ENCODE results near the gene PRF1. TPM values are rescaled to one million over a fixed set of nuclear protein-coding genes. Genes with fewer than 3 reads are reported as not detected.
"Not testable (repeated sequence)": the region's sequence is repeated elsewhere in the genome, so short reads cannot be mapped to it uniquely, and the experiment has no call there.

PRF1 gene
- polyA plus RNA-seq, 1 donor, result 2.0 TPM

DNA sequence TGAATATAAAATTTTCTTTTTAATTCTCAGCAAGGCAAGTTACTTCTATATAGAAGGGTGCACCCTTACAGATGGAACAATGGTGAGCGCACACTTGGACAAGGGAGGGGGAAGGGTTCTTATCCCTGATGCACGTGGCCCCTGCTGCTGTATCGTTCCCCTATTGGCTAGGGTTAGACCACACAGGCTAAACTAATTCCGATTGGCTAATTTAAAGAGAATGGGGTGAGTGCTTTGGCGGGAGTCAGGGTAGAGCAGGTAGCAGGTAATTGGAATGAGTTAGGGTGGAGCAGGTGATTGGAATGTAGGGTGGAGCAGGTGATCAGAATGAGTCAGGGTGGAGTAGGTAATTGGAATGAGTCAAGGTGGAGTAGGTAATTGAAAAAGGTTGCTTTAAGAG lies 32.0 kb upstream of the PRF1 start:
- not testable (repeated sequence) for H3K9me3 ChIP-seq (ENCODE audit: control insufficient read depth, low read depth, low read length); H3K36me3 ChIP-seq (ENCODE audit: control insufficient read depth, insufficient read depth, low read length); DNase-seq; H3K27ac ChIP-seq (ENCODE audit: low read length); H3K4me1 ChIP-seq (ENCODE audit: control insufficient read depth, insufficient read depth, low read length); H3K4me3 ChIP-seq (ENCODE audit: low read length); H3K27me3 ChIP-seq (ENCODE audit: control insufficient read depth, insufficient read depth, low read length)
- no CpG with 5 or more reads among the region's 5 CpGs for WGBS (ENCODE audit: insufficient coverage, low lambda C conversion rate)

DNA sequence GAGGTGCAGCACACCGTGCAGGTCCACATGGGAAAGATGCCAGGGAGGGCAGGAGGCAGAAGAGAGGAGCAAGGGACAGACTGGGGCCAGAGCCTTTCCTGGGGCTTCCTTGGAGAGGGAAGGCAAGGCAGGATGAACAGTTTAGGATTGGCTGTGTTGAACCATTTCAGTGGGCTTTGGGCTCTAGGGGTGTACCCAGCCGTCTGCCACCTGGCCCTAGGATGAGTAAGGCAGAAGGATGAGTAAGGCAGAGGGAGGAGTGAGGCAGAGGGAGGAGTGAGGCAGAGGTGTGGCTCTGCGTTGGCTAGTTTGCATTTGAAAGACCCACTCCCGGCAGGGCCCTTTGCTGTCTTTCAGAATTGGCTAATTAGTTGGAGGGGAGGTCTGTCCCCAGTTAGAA lies 31.5 kb upstream of the PRF1 start:
- DNase-seq, result no peak
- Histone ChIP-seq H3K36me3 (ENCODE audit: control insufficient read depth, insufficient read depth, low read length) (no peaks in the 10 kb centered on the region), H3K4me3 (ENCODE audit: low read length) (no peak overlapping the region), H3K27ac (ENCODE audit: low read length) (no peak overlapping the region), H3K9me3 (ENCODE audit: control insufficient read depth, low read depth, low read length) (peaks cover 7% of the 10 kb centered on the region), H3K4me1 (ENCODE audit: control insufficient read depth, insufficient read depth, low read length) (no peaks in the 10 kb centered on the region), H3K27me3 (ENCODE audit: control insufficient read depth, insufficient read depth, low read length) (no peaks in the 10 kb centered on the region)
- WGBS (ENCODE audit: insufficient coverage, low lambda C conversion rate), result 86% methylated on average over 1 of the region's 4 CpGs

DNA sequence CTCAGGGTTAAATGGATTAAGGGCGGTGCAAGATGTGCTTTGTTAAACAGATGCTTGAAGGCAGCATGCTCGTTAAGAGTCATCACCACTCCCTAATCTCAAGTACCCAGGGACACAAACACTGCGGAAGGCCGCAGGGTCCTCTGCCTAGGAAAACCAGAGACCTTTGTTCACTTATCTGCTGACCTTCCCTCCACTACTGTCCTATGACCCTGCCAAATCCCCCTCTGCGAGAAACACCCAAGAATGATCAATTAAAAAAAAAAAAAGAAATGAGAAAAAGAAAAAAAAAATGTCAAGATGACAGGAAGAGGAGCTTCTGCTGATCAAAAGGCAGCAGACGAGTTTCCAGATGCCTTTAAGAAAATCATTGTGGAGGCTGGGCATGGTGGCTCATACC lies 29.2 kb upstream of the PRF1 start:
- not testable (repeated sequence) for H3K27ac ChIP-seq (ENCODE audit: low read length); H3K36me3 ChIP-seq (ENCODE audit: control insufficient read depth, insufficient read depth, low read length); H3K9me3 ChIP-seq (ENCODE audit: control insufficient read depth, low read depth, low read length); H3K4me3 ChIP-seq (ENCODE audit: low read length); H3K27me3 ChIP-seq (ENCODE audit: control insufficient read depth, insufficient read depth, low read length); H3K4me1 ChIP-seq (ENCODE audit: control insufficient read depth, insufficient read depth, low read length); DNase-seq
- WGBS (ENCODE audit: insufficient coverage, low lambda C conversion rate), result no CpG with 5 or more reads among the region's 6 CpGs

DNA sequence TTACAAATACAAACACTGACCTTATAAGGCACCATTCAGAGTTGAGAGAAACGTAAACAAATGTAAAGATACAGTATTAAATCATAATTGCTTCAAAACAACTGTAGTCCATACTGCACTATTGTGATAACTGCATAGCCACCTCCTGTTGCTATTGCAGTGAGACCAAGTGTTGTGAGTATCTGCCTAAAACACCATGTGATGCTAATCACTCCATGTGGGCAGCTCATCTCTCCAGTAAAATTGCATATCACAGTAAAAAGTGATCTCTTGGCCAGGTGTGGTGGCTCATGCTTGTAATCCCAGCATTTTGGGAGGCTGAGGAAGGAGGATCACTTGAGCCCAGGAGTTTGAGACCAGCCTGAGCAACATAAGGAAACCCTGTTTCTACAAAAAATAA lies 26.8 kb upstream of the PRF1 start:
- DNase-seq, result no peak
- H3K36me3 ChIP-seq (ENCODE audit: control insufficient read depth, insufficient read depth, low read length), result no peaks in the 10 kb centered on the region
- no peaks in the 10 kb centered on the region for H3K4me1 ChIP-seq (ENCODE audit: control insufficient read depth, insufficient read depth, low read length)
- no peak overlapping the region for H3K27ac ChIP-seq (ENCODE audit: low read length)
- H3K4me3 ChIP-seq (ENCODE audit: low read length), result no peak overlapping the region
- no peaks in the 10 kb centered on the region for H3K27me3 ChIP-seq (ENCODE audit: control insufficient read depth, insufficient read depth, low read length)
- WGBS (ENCODE audit: insufficient coverage, low lambda C conversion rate), result no CpG with 5 or more reads among the region's 1 CpG
- H3K9me3 ChIP-seq (ENCODE audit: control insufficient read depth, low read depth, low read length), result peaks cover 7% of the 10 kb centered on the region

DNA sequence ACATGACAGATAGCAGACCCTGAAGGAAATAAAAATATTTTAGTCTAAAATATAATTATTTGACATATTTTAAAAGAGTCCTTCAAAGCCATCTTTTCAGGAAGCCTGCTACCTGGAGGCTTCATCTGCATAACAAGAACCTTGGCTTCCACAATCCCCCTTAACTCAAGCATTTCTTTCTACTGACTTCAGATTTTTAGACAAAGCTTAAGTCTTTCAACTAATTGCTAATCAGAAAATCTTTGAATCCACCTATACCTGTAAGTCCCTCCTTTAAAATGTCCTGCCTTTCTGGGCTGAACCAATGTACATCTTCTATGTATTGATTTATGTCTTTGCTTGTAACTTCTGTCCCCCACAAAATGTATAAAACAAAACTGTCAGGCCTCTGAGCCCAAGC lies 23.5 kb upstream of the PRF1 start:
- Histone ChIP-seq H3K4me1 (ENCODE audit: control insufficient read depth, insufficient read depth, low read length) (no peaks in the 10 kb centered on the region), H3K9me3 (ENCODE audit: control insufficient read depth, low read depth, low read length) (peaks cover 7% of the 10 kb centered on the region), H3K27ac (ENCODE audit: low read length) (no peak overlapping the region), H3K36me3 (ENCODE audit: control insufficient read depth, insufficient read depth, low read length) (no peaks in the 10 kb centered on the region), H3K27me3 (ENCODE audit: control insufficient read depth, insufficient read depth, low read length) (no peaks in the 10 kb centered on the region), H3K4me3 (ENCODE audit: low read length) (no peak overlapping the region)
- DNase-seq, result no peak

DNA sequence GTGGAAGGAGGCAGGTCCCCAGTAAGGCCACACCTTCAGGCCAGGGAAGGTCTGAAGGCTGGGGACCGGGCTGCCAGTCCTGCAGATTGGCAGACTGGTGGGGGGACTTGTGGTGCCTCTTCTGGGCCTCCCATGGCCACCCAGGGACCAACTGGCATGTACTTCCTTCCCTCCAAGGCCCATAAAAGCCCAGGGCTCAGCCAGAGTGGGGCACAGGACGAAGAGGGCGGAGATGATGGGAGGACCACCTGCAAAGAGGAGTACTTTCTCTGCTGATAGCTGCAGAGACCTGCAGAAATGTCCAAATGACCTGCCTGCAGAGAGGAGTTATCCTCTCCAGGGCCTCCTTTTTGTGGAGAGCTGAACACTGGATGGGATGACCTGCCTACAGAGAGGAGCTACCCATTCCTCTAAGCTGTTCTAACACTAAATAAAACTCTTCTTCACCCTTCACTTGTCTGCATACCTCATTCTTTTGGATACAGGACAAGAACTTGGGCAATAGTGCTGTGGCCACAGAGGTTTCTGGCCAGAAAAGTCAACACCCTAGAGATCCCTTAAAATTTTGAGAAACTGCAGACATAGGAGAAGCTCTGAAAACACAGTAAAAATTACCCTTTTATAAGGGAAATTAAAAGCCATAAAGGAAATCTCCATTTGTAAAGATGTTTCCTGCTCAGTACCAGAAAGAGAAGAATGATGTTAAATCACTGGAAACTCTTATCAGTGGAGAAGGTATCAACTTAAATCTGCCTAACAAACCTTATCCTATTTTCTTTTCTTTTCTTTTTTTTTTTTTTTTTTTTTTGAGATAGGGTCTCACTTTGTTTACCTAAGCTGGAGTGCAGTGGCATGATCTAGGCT lies 20.7 kb upstream of the PRF1 start:
- no CpG with 5 or more reads among the region's 3 CpGs for WGBS (ENCODE audit: insufficient coverage, low lambda C conversion rate)
- no peaks in the 10 kb centered on the region for H3K36me3 ChIP-seq (ENCODE audit: control insufficient read depth, insufficient read depth, low read length)
- no peaks in the 10 kb centered on the region for H3K4me1 ChIP-seq (ENCODE audit: control insufficient read depth, insufficient read depth, low read length)
- no peak overlapping the region for H3K4me3 ChIP-seq (ENCODE audit: low read length)
- H3K9me3 ChIP-seq (ENCODE audit: control insufficient read depth, low read depth, low read length), result peaks cover 5% of the 10 kb centered on the region
- no peaks in the 10 kb centered on the region for H3K27me3 ChIP-seq (ENCODE audit: control insufficient read depth, insufficient read depth, low read length)
- no peak overlapping the region for H3K27ac ChIP-seq (ENCODE audit: low read length)
- no peak for DNase-seq

DNA sequence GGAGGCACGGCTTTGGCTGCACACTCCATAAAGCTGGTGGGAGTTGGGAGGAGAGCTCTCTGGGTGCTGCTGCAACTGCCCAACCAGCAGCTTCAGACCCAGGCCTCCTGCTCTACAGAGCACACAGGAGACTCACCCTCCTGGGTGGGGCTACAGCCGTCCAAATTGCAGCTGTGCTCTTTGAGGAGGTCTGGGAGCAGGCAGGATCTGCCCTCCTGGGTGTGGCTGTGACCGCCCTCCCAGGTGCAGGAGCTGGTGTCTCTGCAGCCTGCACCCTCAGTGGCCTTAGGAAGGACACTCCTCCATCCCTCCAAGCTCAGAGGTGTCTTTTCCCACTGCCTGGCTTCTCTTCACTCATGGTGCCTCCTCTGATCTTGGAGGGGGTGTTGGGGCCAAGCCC lies 20.0 kb upstream of the PRF1 start:
- WGBS (ENCODE audit: insufficient coverage, low lambda C conversion rate), result no CpG with 5 or more reads among the region's 3 CpGs
- no peak for DNase-seq
- Histone ChIP-seq H3K27me3 (ENCODE audit: control insufficient read depth, insufficient read depth, low read length) (no peaks in the 10 kb centered on the region), H3K4me1 (ENCODE audit: control insufficient read depth, insufficient read depth, low read length) (no peaks in the 10 kb centered on the region), H3K9me3 (ENCODE audit: control insufficient read depth, low read depth, low read length) (peaks cover 5% of the 10 kb centered on the region), H3K4me3 (ENCODE audit: low read length) (no peak overlapping the region), H3K27ac (ENCODE audit: low read length) (no peak overlapping the region), H3K36me3 (ENCODE audit: control insufficient read depth, insufficient read depth, low read length) (no peaks in the 10 kb centered on the region)

DNA sequence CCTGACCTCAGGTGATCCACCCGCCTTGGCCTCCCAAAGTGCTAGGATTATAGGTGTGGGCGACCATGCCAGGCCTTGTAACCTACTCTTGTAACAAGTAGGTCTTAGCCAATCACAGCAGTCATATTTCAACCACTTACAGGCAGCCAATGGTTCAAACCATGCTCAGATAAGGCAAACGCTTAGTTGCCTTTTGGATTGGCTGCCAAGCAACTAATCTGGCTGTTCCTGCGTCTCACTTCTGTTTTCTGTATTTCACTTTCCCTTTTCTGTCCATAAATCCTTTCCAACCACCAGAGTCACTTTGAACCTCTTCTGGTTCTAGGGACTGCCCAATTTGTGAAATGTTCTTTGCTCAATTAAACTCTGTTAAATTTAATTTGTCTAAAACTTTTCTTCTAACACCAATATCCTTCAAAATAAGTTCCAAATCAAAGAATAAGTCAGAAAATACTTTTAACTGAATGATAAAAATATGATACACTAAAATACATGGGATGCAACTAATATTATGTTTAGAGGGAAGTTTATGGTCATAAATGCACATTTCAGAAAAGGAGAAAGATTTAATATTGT lies 19.1 kb upstream of the PRF1 start:
- DNase-seq, result no peak
- H3K9me3 ChIP-seq (ENCODE audit: control insufficient read depth, low read depth, low read length), result peaks cover 5% of the 10 kb centered on the region
- H3K27ac ChIP-seq (ENCODE audit: low read length), result no peak overlapping the region
- H3K4me1 ChIP-seq (ENCODE audit: control insufficient read depth, insufficient read depth, low read length), result no peaks in the 10 kb centered on the region
- 68% methylated on average over 2 of the region's 4 CpGs for WGBS (ENCODE audit: insufficient coverage, low lambda C conversion rate)
- H3K27me3 ChIP-seq (ENCODE audit: control insufficient read depth, insufficient read depth, low read length), result no peaks in the 10 kb centered on the region
- H3K4me3 ChIP-seq (ENCODE audit: low read length), result no peak overlapping the region
- no peaks in the 10 kb centered on the region for H3K36me3 ChIP-seq (ENCODE audit: control insufficient read depth, insufficient read depth, low read length)

DNA sequence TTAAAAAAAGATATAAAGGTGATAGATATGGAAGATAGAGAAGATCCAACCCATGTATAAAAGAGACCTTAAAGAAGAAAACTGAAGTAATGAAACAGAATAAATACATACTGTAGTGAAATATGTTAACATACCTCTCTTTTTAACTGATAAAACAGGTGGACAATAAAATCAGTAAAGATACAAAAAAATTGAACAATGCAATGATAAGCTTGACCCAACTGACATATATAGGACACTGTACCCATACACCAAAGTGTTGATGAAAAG lies 17.4 kb upstream of the PRF1 start:
- H3K36me3 ChIP-seq (ENCODE audit: control insufficient read depth, insufficient read depth, low read length), result no peaks in the 10 kb centered on the region
- no peak overlapping the region for H3K27ac ChIP-seq (ENCODE audit: low read length)
- H3K4me3 ChIP-seq (ENCODE audit: low read length), result no peak overlapping the region
- no peak for DNase-seq
- peaks cover 5% of the 10 kb centered on the region for H3K9me3 ChIP-seq (ENCODE audit: control insufficient read depth, low read depth, low read length)
- H3K27me3 ChIP-seq (ENCODE audit: control insufficient read depth, insufficient read depth, low read length), result no peaks in the 10 kb centered on the region
- H3K4me1 ChIP-seq (ENCODE audit: control insufficient read depth, insufficient read depth, low read length), result no peaks in the 10 kb centered on the region

DNA sequence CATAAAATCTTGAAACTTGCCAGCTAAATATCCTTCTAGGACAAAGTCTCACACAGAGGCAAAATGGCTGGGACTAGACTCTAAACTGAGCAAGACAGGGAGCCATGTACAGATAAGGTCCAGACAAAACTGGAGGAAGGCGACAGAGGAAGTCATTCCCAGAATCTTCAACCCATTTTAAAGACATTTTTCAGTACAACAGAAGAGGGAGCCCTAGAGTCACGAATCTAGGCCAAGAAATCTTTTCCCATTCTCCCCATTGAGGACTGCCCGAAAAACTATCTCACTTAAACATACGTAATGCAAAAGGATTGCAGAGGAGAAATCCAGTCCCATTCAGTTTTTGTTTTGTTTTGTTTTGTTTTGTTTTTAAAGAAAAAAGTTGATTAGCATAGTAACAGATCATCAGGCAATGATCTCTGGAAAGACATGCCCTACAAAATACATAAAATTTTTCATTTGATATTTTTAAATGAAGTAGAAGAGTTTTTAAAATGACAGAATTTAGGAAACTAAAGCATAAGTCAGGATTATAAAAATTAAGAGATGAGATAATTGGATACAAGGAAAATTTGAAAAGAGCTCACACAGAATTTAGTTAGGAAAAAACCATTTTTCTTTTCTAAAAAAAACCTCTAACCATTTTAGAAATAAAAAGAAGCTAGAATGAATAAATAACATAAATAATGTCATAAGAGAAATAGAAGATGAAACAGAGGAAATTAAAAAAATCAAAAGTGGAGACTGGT lies 16.9 kb upstream of the PRF1 start:
- Histone ChIP-seq H3K36me3 (ENCODE audit: control insufficient read depth, insufficient read depth, low read length) (no peaks in the 10 kb centered on the region), H3K27ac (ENCODE audit: low read length) (no peak overlapping the region), H3K27me3 (ENCODE audit: control insufficient read depth, insufficient read depth, low read length) (no peaks in the 10 kb centered on the region), H3K4me1 (ENCODE audit: control insufficient read depth, insufficient read depth, low read length) (no peaks in the 10 kb centered on the region), H3K9me3 (ENCODE audit: control insufficient read depth, low read depth, low read length) (peaks cover 5% of the 10 kb centered on the region), H3K4me3 (ENCODE audit: low read length) (no peak overlapping the region)
- WGBS (ENCODE audit: insufficient coverage, low lambda C conversion rate), result 100% methylated on average over 1 of the region's 4 CpGs
- no peak for DNase-seq

DNA sequence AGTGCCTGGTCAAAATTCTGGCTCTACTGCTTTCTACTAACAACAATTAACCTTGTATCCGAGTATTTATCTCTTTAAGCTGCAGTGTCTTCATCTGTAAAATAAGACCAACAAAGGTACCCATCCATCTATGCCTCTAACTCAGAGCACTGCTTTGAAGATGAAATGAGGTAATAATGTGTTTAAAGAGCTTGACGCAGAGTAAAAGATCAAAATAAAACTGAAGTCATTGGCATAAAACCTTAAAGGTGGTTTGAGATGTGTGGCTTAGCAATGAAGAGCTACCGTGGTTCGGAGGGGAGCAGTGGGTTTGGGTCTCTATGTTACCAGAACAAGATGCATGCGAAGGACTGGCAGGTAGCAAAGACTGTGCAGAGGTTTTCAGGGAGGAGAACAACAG lies 16.1 kb upstream of the PRF1 start:
- Histone ChIP-seq H3K4me1 (ENCODE audit: control insufficient read depth, insufficient read depth, low read length) (no peaks in the 10 kb centered on the region), H3K4me3 (ENCODE audit: low read length) (no peak overlapping the region), H3K9me3 (ENCODE audit: control insufficient read depth, low read depth, low read length) (peaks cover 5% of the 10 kb centered on the region), H3K36me3 (ENCODE audit: control insufficient read depth, insufficient read depth, low read length) (no peaks in the 10 kb centered on the region), H3K27ac (ENCODE audit: low read length) (no peak overlapping the region), H3K27me3 (ENCODE audit: control insufficient read depth, insufficient read depth, low read length) (no peaks in the 10 kb centered on the region)
- no peak for DNase-seq
- 96% methylated on average over 4 of the region's 5 CpGs for WGBS (ENCODE audit: insufficient coverage, low lambda C conversion rate)
